Neural crest cell (in vitro differentiated cells): ENCODE results near the gene MTHFD1L. TPM values are rescaled to one million over a fixed set of nuclear protein-coding genes. Genes with fewer than 3 reads are reported as not detected.

ENCODE experiments used
- DNase-seq: peaks from one replicate; pipeline ENCODE4 v3.0.0; 2021; ENCODE audit warnings: low read depth, mixed read lengths, low spot score
- H3K27ac Mint-ChIP-seq: one replicate; pipeline ENCODE4 v1.8.0; 2021; ENCODE audit warnings: mild to moderate bottlenecking, mixed read lengths; ENCODE audit not compliant: unreplicated experiment
- H3K27me3 Mint-ChIP-seq: 2 replicates; pipeline ENCODE4 v1.8.0; 2021; ENCODE audit warnings: low read depth, mild to moderate bottlenecking, mixed read lengths
- H3K36me3 Mint-ChIP-seq: 2 replicates; pipeline ENCODE4 v1.8.0; 2021; ENCODE audit warnings: low read depth, mild to moderate bottlenecking, mixed read lengths
- H3K4me1 Mint-ChIP-seq: 2 replicates; pipeline ENCODE4 v1.8.0; 2021; ENCODE audit warnings: mixed read lengths
- H3K4me3 Mint-ChIP-seq: one replicate; pipeline ENCODE4 v1.8.0; 2021; ENCODE audit warnings: mild to moderate bottlenecking, mixed read lengths
- H3K9me3 Mint-ChIP-seq: 2 replicates; pipeline ENCODE4 v1.8.0; 2021; ENCODE audit warnings: mixed read lengths
- CTCF ChIP-seq: fragments of 200-600 bp; sonication (generic); conservative IDR thresholded peaks from 2 replicates; pipeline ENCODE4 v1.5.0; 2021; ENCODE audit warnings: antibody characterized with exemption, mild to moderate bottlenecking
- total RNA-seq: library from RNA; stranded (reverse); gene quantifications from 2 replicates; pipeline ENCODE4 v1.2.1, GENCODE V29; 2021

Gene MTHFD1L
- total RNA-seq, 1 donor from 2014 or later, result 71.3 TPM

DNA sequence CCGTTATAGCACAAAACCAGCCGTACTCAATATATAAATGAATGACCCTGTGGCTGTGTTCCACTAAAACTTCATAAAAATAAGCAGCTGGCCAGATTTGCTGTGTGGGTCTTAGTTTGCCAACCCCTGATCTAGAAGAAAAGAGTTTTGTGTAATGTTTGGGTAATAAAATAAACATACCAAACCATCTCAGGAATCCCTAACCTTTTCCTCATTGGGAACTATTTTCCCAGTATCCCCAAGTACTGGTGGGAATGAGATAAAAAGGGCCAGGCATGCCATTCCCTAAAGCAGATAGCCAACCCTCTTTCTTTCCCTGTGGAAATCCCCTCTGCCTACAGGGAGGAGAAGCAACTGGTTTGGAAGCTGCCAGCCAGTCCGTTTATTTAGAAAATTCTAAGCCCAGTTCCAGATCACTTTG lies 205.1 kb downstream of the MTHFD1L start:
- TF ChIP-seq CTCF, result no peak
- Mint-ChIP-seq H3K36me3 (peaks cover 48% of the 10 kb centered on the region), H3K4me1 (peaks cover 22% of the 10 kb centered on the region), H3K27ac (no peak overlapping the region), H3K4me3 (no peak overlapping the region), H3K27me3 (no peaks in the 10 kb centered on the region), H3K9me3 (peaks cover 9% of the 10 kb centered on the region)
- DNase-seq, result no peak

- Mint-ChIP-seq H3K27ac (no peak overlapping the region), H3K36me3 (peaks cover 53% of the 10 kb centered on the region), H3K4me3 (no peak overlapping the region), H3K27me3 (no peaks in the 10 kb centered on the region), H3K4me1 (peaks cover 21% of the 10 kb centered on the region), H3K9me3 (peaks cover 13% of the 10 kb centered on the region)
- TF ChIP-seq CTCF, result no peak
- no peak for DNase-seq
Measured at GRCh38 chr6:151071295-151071694, 205.8 kb downstream of the MTHFD1L start.

- no peak for DNase-seq
- no peaks in the 10 kb centered on the region for H3K27me3 Mint-ChIP-seq
- no peak overlapping the region for H3K4me3 Mint-ChIP-seq
- TF ChIP-seq CTCF, result no peak
- H3K27ac Mint-ChIP-seq, result no peak overlapping the region
- peaks cover 53% of the 10 kb centered on the region for H3K36me3 Mint-ChIP-seq
- H3K9me3 Mint-ChIP-seq, result peaks cover 16% of the 10 kb centered on the region
- peaks cover 15% of the 10 kb centered on the region for H3K4me1 Mint-ChIP-seq
Measured at GRCh38 chr6:151073146-151073545, 207.6 kb downstream of the MTHFD1L start.

DNA sequence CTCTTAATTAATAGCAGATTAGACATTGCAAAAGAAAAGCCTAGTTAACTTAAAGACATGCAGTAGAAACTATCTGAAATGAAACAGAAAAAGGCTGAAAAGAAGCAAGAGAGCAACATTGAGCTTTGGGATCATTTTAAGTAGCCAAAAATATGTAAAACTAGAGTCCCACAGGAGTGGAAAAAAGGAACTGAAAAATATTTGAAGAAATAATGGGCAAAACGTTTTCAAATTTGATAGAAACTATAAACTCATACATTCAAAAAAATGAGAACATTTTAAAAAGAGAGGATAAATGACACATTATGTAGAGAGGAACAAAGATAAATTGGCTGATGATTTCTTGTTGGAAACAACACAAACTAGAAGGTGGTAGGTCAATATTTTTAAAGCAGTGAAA lies 208.2 kb downstream of the MTHFD1L start:
- TF ChIP-seq CTCF, result no peak
- no peak for DNase-seq
- no peaks in the 10 kb centered on the region for H3K27me3 Mint-ChIP-seq
- H3K4me3 Mint-ChIP-seq, result no peak overlapping the region
- H3K27ac Mint-ChIP-seq, result no peak overlapping the region
- H3K9me3 Mint-ChIP-seq, result peaks cover 16% of the 10 kb centered on the region
- H3K4me1 Mint-ChIP-seq, result peaks cover 13% of the 10 kb centered on the region
- H3K36me3 Mint-ChIP-seq, result peaks cover 55% of the 10 kb centered on the region

DNA sequence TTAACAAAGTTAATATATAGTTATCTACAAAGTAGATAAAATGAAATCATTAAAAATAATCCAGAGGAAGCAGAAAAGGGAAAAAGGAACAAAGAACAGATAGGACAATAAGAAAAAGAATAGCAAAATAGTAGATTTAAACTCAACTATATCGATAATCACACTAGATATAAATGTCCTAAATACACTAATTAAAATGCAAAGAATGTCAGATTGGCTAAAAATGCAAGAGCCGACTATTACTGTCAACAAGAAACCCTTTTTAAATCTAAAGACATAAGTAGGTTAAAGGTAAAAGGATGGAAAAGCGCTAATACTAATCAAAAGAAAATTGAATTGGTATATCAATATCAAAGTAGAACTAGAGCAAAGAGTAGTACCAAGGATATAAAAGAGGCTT lies 209.5 kb downstream of the MTHFD1L start:
- no peak for TF ChIP-seq CTCF
- no peaks in the 10 kb centered on the region for H3K27me3 Mint-ChIP-seq
- DNase-seq, result no peak
- H3K4me3 Mint-ChIP-seq, result no peak overlapping the region
- peaks cover 18% of the 10 kb centered on the region for H3K9me3 Mint-ChIP-seq
- H3K4me1 Mint-ChIP-seq, result peaks cover 8% of the 10 kb centered on the region
- H3K36me3 Mint-ChIP-seq, result peaks cover 49% of the 10 kb centered on the region
- no peak overlapping the region for H3K27ac Mint-ChIP-seq

- no peak for TF ChIP-seq CTCF
- H3K9me3 Mint-ChIP-seq, result peaks cover 18% of the 10 kb centered on the region
- no peaks in the 10 kb centered on the region for H3K27me3 Mint-ChIP-seq
- DNase-seq, result no peak
- peaks cover 12% of the 10 kb centered on the region for H3K4me1 Mint-ChIP-seq
- peaks cover 48% of the 10 kb centered on the region for H3K36me3 Mint-ChIP-seq
- no peak overlapping the region for H3K4me3 Mint-ChIP-seq
- H3K27ac Mint-ChIP-seq, result no peak overlapping the region
Measured at GRCh38 chr6:151075527-151075926, 210.0 kb downstream of the MTHFD1L start.
